A673 (cell line): Measurements from ENCODE around the gene SDHA. TPM values are rescaled to one million over a fixed set of nuclear protein-coding genes. Genes with fewer than 3 reads are reported as not detected.

ENCODE experiments used
- BruUV-seq: library from RNA; stranded (reverse); fragments of 400-500 nt; replicated peaks from 2 replicates; lab custom pipeline; 2021; lab: Mats Ljungman, UMichigan
- CTCF ChIA-PET: fragments of 300-600 bp; sonication (Branson Sonifier 250); formaldehyde crosslinking; loops from one replicate; lab custom pipeline; 2022; ENCODE audit warnings: antibody characterized with exemption; lab: Charles Lee
- POLR2A ChIA-PET: fragments of 300-600 bp; sonication (Branson Sonifier 250); formaldehyde crosslinking; loops from one replicate; lab custom pipeline; 2022; ENCODE audit warnings: antibody characterized with exemption; ENCODE audit not compliant: low non-redundant PET; lab: Charles Lee
- DNase-seq: peaks from one replicate; pipeline ENCODE4 v3.0.0-alpha.2; 2015; ENCODE audit warnings: low spot score
- H3K27ac ChIP-seq: fragments of 200-600 bp; sonication (generic); 2 replicates; pipeline ENCODE4 v1.5.1; 2016; ENCODE audit warnings: mixed run types, low read depth, mild to moderate bottlenecking, mixed read lengths, antibody characterized with exemption, low read length; ENCODE audit not compliant: poor library complexity, severe bottlenecking
- H3K27me3 ChIP-seq: fragments of 200-600 bp; sonication (generic); replicated peaks from 2 replicates; pipeline ENCODE4 v1.6.1; 2017; ENCODE audit warnings: mixed run types, low read depth, mild to moderate bottlenecking, mixed read lengths, antibody characterized with exemption, low read length; ENCODE audit not compliant: insufficient read depth, poor library complexity
- H3K36me3 ChIP-seq: fragments of 200-600 bp; sonication (generic); 2 replicates; pipeline ENCODE4 v1.6.1; 2016; ENCODE audit warnings: mixed run types, mild to moderate bottlenecking, mixed read lengths, antibody characterized with exemption, low read length; ENCODE audit not compliant: insufficient read depth, poor library complexity, severe bottlenecking
- H3K4me1 ChIP-seq: fragments of 200-600 bp; sonication (generic); 2 replicates; pipeline ENCODE4 v1.6.1; 2017; ENCODE audit warnings: mixed run types, mild to moderate bottlenecking, mixed read lengths, antibody characterized with exemption, low read length; ENCODE audit not compliant: insufficient read depth, poor library complexity, severe bottlenecking
- H3K4me3 ChIP-seq: fragments of 200-600 bp; sonication (generic); 2 replicates; pipeline ENCODE4 v1.5.1; 2016; ENCODE audit warnings: low read depth, mixed run types, mild to moderate bottlenecking, mixed read lengths, low read length; ENCODE audit not compliant: poor library complexity, severe bottlenecking
- H3K9me3 ChIP-seq: fragments of 200-600 bp; sonication (generic); 2 replicates; pipeline ENCODE4 v1.6.1; 2016; ENCODE audit warnings: mixed run types, low read depth, mild to moderate bottlenecking, mixed read lengths, antibody characterized with exemption, low read length; ENCODE audit not compliant: poor library complexity, severe bottlenecking
- CTCF ChIP-seq: fragments of 300-800, 200-600 bp; sonication (generic); conservative IDR thresholded peaks from 2 replicates; pipeline ENCODE4 v1.5.1; 2017; ENCODE audit warnings: low read depth, mild to moderate bottlenecking, antibody characterized with exemption, low read length, moderate library complexity, mixed read lengths
- EZH2 ChIP-seq: fragments of 200-600 bp; sonication (generic); IDR thresholded peaks from 2 replicates; pipeline ENCODE4 v1.6.1; 2017; ENCODE audit warnings: borderline replicate concordance, low read depth, mild to moderate bottlenecking, mixed read lengths, antibody characterized with exemption, low read length; ENCODE audit not compliant: poor library complexity, severe bottlenecking
- intact Hi-C: fragments of 100-400 bp; cut with micrococcal nuclease; formaldehyde crosslinking; loops from one replicate; pipeline ENCODE4 v1.10.0; 2022; ENCODE audit not compliant: unreplicated experiment
- total RNA-seq: library from RNA; stranded (reverse); gene quantifications from 2 replicates; pipeline ENCODE4 v1.2.3, GENCODE V29; 2021

Gene SDHA
- total RNA-seq, 1 experiment from 2014 or later: 132 TPM

DNA sequence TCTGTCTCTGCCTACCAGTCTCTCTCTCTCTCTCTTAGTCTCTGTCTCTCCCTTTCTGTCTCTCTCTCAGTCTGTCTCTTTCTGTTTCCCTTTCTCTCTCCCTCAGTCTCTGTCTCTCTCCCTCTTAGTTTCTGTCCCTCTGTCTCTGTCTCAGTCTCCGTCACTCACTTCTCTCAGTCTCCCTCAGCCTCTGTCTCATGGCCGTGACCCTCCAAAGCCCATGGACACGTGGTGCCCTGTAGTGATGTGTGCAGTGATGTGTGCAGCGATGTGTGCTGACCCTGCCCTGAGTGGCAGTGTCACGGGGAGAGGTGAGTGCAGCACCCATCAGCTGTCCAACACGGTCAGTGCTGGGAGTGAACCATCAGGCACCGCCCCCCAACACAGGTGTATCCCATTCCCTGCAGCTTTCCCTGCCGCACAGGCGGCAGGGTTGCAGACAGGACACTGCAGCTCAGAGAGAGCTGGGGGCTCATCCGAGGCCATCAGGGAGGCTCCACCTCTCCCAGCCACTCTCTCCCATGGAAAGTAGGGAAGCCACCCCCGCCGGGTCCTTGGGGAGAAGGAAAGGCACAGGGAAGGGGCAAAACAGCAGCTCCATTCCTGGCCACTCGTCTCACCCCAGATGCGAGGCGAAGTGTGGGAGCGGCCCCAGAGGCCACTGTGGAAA is 27.6 kb upstream of the SDHA start:
- POLR2A ChIA-PET: no interaction called here
- Histone ChIP-seq H3K36me3 (no peaks in the 10 kb centered on the region), H3K27me3 (no peaks in the 10 kb centered on the region), H3K4me3 (no peak overlapping the region), H3K9me3 (no peaks in the 10 kb centered on the region), H3K4me1 (peaks cover 3% of the 10 kb centered on the region), H3K27ac (no peak overlapping the region)
- TF ChIP-seq EZH2 (no peak), CTCF (no peak)
- DNase-seq: no peak
- CTCF ChIA-PET: no interaction called here
- intact Hi-C loops: no loop called here
- BruUV-seq: no TSS peak

GRCh38 chr5:191036-191948 is 26.8 kb upstream of the SDHA start, which contains the start of gene LRRC14B:
Gene LRRC14B, plus strand, starts transcription at chr5:191495. Its CDS starts 44 bp downstream, at chr5:191539.
- POLR2A ChIA-PET: no interaction called here
- no peak for DNase-seq
- H3K27ac ChIP-seq: no peak within 1 kb of the TSS
- no TSS peak for BruUV-seq
- CTCF ChIA-PET: no interaction called here
- H3K4me3 ChIP-seq: no peak within 1 kb of the TSS
- H3K9me3 ChIP-seq: no peaks in the 10 kb centered on the region
- peaks cover 3% of the 10 kb centered on the region for H3K4me1 ChIP-seq
- H3K36me3 ChIP-seq: no peaks in the 10 kb centered on the region
- TF ChIP-seq EZH2: no peak
- no peak for TF ChIP-seq CTCF
- H3K27me3 ChIP-seq: no peaks in the 10 kb centered on the region
- intact Hi-C loops: no loop called here

- intact Hi-C loops: no loop called here
- POLR2A ChIA-PET: no interaction called here
- CTCF ChIA-PET: no interaction called here
- TF ChIP-seq EZH2: no peak
- H3K9me3 ChIP-seq: no peaks in the 10 kb centered on the region
- no peak for DNase-seq
- no TSS peak for BruUV-seq
- no peaks in the 10 kb centered on the region for H3K27me3 ChIP-seq
- H3K4me3 ChIP-seq: no peak overlapping the region
- peaks cover 3% of the 10 kb centered on the region for H3K4me1 ChIP-seq
- H3K36me3 ChIP-seq: no peaks in the 10 kb centered on the region
- H3K27ac ChIP-seq: no peak overlapping the region
These were observed 26.0 kb upstream of the SDHA start for GRCh38 chr5:191949-192690.
